Measurements from ENCODE around the gene MOCOS.
"Not testable (repeated sequence)": the region's sequence is repeated elsewhere in the genome, so short reads cannot be mapped to it uniquely, and the experiment has no call there.

The MOCOS gene

GRCh38 chr18:36229188-36229587, 41.9 kb downstream of the MOCOS start:
- H3K27ac ChIP-seq = no peak overlapping the region
- no peak overlapping the region for H3K4me3 ChIP-seq (IDR thresholded peaks at IDR 0.05; ENCODE audit: insufficient read depth, low read depth, low read length)
- no peaks in the 10 kb centered on the region for H3K36me3 ChIP-seq (ENCODE audit: insufficient read depth)
- no peak for TF ChIP-seq CTCF (conservative IDR thresholded peaks at IDR 0.05; ENCODE audit: low read depth, low read length)
- no peaks in the 10 kb centered on the region for H3K4me1 ChIP-seq (ENCODE audit: low read depth, poor library complexity, severe bottlenecking)
- no peaks in the 10 kb centered on the region for H3K79me2 ChIP-seq (ENCODE audit: insufficient read depth, low read depth)
- no peak overlapping the region for H3K4me2 ChIP-seq
- no peak overlapping the region for H3K9ac ChIP-seq
- no peaks in the 10 kb centered on the region for H3K27me3 ChIP-seq (ENCODE audit: insufficient read depth, low read depth)
- no peak overlapping the region for H2AFZ ChIP-seq (ENCODE audit: low read depth)
- H4K20me1 ChIP-seq (ENCODE audit: insufficient read depth) = no peaks in the 10 kb centered on the region

GRCh38 chr18:36240510-36240909, 53.2 kb downstream of the MOCOS start:
- H3K4me2 ChIP-seq; H3K27me3 ChIP-seq (ENCODE audit: insufficient read depth, low read depth); H3K4me1 ChIP-seq (ENCODE audit: low read depth, poor library complexity, severe bottlenecking); H3K36me3 ChIP-seq (ENCODE audit: insufficient read depth); H4K20me1 ChIP-seq (ENCODE audit: insufficient read depth); H3K79me2 ChIP-seq (ENCODE audit: insufficient read depth, low read depth); H3K9ac ChIP-seq; H3K4me3 ChIP-seq (IDR thresholded peaks at IDR 0.05; ENCODE audit: insufficient read depth, low read depth, low read length); H2AFZ ChIP-seq (ENCODE audit: low read depth); H3K27ac ChIP-seq: not testable (repeated sequence)

GRCh38 chr18:36241831-36242230, 54.5 kb downstream of the MOCOS start:
- H3K4me3 ChIP-seq (IDR thresholded peaks at IDR 0.05; ENCODE audit: insufficient read depth, low read depth, low read length) = no peak overlapping the region
- H3K4me2 ChIP-seq = no peak overlapping the region
- no peaks in the 10 kb centered on the region for H4K20me1 ChIP-seq (ENCODE audit: insufficient read depth)
- TF ChIP-seq CTCF (conservative IDR thresholded peaks at IDR 0.05; ENCODE audit: low read depth, low read length) = no peak
- no peak overlapping the region for H3K9ac ChIP-seq
- no peaks in the 10 kb centered on the region for H3K27me3 ChIP-seq (ENCODE audit: insufficient read depth, low read depth)
- H3K79me2 ChIP-seq (ENCODE audit: insufficient read depth, low read depth) = no peaks in the 10 kb centered on the region
- no peaks in the 10 kb centered on the region for H3K36me3 ChIP-seq (ENCODE audit: insufficient read depth)
- H3K27ac ChIP-seq = no peak overlapping the region
- H3K4me1 ChIP-seq (ENCODE audit: low read depth, poor library complexity, severe bottlenecking) = no peaks in the 10 kb centered on the region
- H2AFZ ChIP-seq (ENCODE audit: low read depth) = no peak overlapping the region

- H3K27ac ChIP-seq = no peak overlapping the region
- no peak overlapping the region for H3K4me3 ChIP-seq (IDR thresholded peaks at IDR 0.05; ENCODE audit: insufficient read depth, low read depth, low read length)
- no peak for TF ChIP-seq CTCF (conservative IDR thresholded peaks at IDR 0.05; ENCODE audit: low read depth, low read length)
- H4K20me1 ChIP-seq (ENCODE audit: insufficient read depth) = no peaks in the 10 kb centered on the region
- no peak overlapping the region for H3K9ac ChIP-seq
- no peaks in the 10 kb centered on the region; the same call in 1 of the 2 replicates for H3K36me3 ChIP-seq (ENCODE audit: insufficient read depth)
- H3K4me1 ChIP-seq (ENCODE audit: low read depth, poor library complexity, severe bottlenecking) = no peaks in the 10 kb centered on the region
- no peaks in the 10 kb centered on the region for H3K27me3 ChIP-seq (ENCODE audit: insufficient read depth, low read depth)
- H2AFZ ChIP-seq (ENCODE audit: low read depth) = no peak overlapping the region
- H3K79me2 ChIP-seq (ENCODE audit: insufficient read depth, low read depth) = no peaks in the 10 kb centered on the region
- no peak overlapping the region for H3K4me2 ChIP-seq
Observed at GRCh38 chr18:36247036-36247435, 59.7 kb downstream of the MOCOS start.

GRCh38 chr18:36249392-36249791, 62.1 kb downstream of the MOCOS start:
- no peak for TF ChIP-seq CTCF (conservative IDR thresholded peaks at IDR 0.05; ENCODE audit: low read depth, low read length)
- Histone ChIP-seq H4K20me1 (ENCODE audit: insufficient read depth) (no peaks in the 10 kb centered on the region), H3K27me3 (ENCODE audit: insufficient read depth, low read depth) (no peaks in the 10 kb centered on the region), H2AFZ (ENCODE audit: low read depth) (no peak overlapping the region), H3K27ac (no peak overlapping the region), H3K4me1 (ENCODE audit: low read depth, poor library complexity, severe bottlenecking) (no peaks in the 10 kb centered on the region), H3K9ac (no peak overlapping the region), H3K79me2 (ENCODE audit: insufficient read depth, low read depth) (no peaks in the 10 kb centered on the region), H3K36me3 (ENCODE audit: insufficient read depth) (no peaks in the 10 kb centered on the region; the same call in 1 of the 2 replicates), H3K4me2 (no peak overlapping the region), H3K4me3 (IDR thresholded peaks at IDR 0.05; ENCODE audit: insufficient read depth, low read depth, low read length) (no peak overlapping the region)
